ENCODE results near the gene CPPED1.
"Not testable (repeated sequence)": the region's sequence is repeated elsewhere in the genome, so short reads cannot be mapped to it uniquely, and the experiment has no call there.

The CPPED1 gene

DNA sequence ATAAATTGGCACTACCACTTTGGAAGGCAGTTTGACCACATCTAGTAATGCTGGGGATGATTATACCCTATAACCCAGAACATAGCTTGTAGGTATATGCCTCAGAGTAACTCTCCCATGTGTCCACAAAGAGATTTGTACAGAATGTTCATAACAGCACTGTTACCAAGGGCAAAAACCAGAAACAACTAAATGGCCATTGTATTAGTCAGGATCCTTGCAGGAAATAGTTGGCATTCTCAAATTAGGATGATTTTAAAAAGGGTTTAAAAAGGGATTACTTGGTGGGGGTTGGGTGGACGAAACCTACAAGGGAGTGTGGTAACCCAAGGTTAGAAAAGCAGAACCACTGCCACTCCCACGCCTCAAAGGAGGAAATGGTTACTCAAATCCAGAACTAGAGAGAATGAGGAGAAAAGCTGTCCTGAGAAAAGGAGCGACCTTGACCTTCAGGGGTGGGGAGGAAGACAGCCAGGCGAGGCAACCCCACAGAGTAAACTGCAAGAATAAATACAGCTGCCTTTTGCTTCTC lies 2.1 kb downstream of the CPPED1 start:
- no peak for DNase-seq

DNA sequence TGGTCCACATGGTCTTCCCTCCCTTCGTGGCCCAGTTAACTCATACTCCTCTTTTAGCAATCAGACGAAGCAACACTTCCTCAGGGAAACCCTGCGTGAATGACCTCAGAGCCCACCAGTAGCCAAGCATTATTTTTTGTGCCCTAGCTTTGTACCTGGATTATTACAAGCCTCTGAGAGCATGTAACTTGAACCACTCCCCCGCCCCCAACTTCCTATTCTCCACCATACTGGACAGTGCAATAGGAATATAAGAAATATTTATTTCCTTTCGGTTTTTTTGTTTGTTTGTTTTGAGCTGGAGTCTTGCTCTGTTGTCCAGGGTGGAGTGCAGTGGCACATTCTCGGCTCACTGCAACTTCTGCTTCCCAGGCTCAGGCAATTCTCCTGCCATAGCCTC lies 2.9 kb downstream of the CPPED1 start:
- DNase-seq: no peak

DNA sequence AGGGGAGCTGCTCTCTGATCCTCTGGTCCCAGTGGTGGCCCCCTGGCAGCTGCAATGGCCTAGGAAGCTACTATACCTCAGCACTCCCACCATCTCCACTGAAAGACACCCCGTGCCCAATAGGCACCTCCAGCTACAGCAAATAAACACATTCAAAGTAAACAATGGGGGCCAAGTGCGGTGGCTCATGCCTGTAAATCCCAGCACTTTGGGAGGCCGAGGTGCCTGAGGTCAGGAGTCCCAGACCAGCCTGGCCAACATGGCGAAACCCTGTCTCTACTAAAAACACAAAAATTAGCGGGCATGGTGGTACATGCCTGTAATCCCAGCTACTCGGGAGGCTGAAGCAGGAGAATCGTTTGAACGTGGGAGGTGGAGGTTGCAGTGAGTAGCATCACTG lies 3.7 kb downstream of the CPPED1 start:
- DNase-seq: not testable (repeated sequence)

DNA sequence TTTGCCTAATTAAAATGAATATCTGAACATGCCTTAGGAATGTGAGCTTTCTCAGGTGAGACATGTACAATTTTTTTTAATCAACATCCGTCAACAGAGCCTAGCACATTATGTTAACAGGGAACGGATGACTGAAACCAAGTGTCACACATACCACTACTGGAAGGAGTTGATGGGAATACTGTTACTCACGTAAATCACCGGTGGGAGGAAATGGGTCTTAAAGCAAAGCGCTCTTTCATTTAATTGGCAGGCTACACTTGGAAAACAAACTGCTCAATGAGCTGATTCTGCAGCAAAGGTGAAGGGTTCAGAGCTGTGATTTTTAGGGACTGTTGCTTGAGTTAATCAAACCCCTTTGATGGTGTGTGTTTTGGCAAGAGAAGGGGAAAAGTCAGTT lies 4.8 kb downstream of the CPPED1 start:
- no peak for DNase-seq

DNA sequence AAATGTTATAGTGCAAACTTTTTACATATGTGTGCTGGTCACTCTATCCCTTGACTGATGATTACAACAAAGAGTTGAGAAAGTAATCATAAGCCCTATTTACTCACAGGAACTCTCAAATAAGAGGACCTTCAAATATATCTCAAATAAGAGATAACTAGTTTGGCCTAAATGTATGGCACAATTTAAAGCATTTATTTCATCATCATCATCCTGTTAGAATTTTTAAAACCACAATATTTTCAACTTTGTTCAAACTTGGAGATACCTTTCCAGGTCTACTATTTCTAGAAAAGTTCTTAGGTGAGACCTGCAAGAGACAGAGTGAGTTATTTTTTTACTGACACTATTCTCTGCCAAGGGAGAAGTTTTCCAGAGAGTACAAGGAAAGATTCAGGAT lies 5.5 kb downstream of the CPPED1 start:
- DNase-seq: no peak

DNA sequence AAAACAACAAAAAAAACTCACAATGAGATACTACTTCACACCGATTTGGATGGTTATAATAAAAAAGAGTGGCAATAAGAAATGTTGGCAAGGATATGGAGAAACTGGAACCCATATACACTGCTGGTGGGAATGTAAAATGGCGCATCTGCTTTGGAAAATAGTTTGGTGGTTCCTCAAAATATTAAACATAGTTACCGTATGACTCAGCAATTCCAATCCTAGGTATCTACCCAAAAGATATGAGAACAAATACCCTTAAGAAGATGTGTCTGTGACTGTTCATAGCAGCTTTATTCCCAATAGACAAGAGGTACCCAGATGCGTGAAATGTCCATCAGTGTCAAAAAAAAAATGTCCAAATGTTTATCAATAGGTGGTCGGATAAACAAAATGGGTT lies 7.2 kb downstream of the CPPED1 start:
- no peak for DNase-seq

DNA sequence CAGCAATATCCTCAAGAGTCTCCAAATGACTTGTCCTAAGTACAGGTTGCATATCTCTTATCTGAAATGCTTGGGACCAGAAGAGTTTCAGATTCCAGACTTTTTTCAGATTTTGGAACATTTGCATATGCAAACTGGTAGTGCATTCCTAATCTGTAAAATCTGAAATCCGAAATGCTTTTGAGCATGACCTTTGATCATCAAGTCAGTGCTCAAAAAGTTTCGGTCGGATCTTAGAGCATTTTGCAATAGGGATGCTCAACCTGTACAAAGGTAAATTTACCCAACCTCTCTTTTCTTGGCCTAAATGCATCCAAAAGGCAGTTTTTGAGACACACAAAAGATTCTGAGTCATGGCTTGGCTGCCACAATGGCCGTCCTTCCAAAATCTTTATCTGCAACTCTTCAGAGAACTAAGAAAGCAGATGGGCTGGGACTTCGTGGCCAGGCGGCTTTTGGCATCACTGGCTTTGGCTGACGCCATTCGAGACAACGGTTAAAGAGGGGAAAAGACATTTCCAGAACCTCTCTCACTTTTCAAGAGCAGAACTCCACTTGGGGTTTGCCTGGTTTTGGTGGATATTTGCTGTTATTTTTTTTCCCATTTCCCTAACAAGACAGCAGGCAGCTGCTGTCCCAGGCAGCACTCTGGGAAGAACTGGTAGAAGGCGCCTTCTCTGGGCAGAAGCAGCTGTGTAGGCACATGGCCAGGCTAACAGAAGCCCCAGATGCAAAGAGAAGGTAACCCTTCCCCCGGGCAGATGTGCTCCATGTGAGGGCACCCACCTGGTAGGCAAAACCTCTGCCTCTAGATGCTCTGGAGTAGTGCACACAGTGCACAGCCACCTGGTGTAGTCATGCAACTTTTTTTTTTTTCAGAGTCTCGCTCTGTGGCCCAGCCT lies 8.9 kb downstream of the CPPED1 start:
- no peak for DNase-seq

DNA sequence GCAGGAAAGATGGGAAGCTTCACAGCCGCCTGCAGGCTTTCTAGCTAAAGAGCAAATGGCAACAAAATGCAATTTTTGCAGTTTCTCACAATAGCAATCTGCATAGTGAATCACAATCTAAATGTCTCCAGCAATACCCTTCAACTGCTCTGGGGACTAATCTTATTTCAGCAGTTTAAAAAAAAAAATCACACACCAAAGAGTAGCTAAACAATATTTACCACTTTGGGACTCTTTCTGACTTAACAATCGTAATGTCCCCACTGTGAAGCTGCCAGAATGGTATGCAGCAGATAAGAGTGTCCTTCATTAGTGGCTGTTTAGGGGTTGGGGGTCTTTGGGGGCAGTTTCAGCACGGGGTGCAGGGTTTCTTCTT lies 9.8 kb downstream of the CPPED1 start:
- DNase-seq: no peak

DNA sequence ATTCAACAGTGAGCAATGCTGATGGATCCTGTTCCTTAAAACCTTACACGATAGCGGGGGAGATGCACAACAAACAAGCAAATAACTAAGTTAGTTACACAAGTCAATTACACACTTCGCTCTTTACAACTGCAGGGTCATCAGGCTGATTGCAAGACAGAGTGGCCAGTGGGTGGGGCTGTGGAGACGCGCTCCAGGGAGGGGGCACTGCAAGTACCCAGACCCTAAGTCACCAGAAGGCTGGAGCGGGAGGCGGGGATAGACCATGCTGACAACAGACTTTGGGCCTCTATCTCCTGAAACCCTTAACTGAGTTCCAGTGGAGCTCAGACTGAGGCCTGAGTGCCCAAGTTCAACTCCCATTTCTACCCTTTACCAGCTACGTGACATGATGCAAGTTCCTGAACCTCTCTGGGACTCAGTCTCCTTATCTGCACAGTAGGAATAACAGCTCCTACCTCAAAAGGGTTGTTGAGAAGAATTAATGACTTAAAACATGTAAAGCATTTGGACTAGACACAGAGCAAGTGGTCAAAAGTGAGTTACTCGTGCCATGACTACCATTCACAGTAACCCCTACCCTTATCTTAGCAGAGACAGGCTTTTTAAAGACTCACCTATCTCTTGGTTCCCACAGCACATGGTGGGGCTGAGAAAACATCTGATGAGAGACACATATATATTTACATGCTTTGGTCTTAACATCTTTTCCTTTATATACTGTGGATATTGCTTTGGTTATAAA lies 10.4 kb downstream of the CPPED1 start:
- DNase-seq: no peak

DNA sequence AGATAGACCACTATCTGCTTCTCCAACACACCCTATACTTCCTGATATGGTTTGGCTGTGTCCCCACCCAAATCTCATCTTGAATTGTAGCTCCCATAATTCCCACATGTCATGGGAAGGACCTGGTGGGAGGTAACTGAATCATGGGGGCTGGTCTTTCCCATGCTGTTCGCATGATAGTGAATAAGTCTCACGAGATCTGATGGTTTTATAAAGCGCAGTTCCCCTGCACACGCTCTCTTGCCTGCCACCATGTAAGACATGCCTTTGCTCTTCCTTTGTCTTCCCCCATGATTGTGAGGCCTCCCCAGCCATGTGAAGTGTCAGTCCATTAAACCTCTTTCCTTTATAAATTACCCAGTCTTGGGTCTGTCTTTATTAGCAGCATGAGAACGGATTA lies 11.2 kb downstream of the CPPED1 start:
- not testable (repeated sequence) for DNase-seq

DNA sequence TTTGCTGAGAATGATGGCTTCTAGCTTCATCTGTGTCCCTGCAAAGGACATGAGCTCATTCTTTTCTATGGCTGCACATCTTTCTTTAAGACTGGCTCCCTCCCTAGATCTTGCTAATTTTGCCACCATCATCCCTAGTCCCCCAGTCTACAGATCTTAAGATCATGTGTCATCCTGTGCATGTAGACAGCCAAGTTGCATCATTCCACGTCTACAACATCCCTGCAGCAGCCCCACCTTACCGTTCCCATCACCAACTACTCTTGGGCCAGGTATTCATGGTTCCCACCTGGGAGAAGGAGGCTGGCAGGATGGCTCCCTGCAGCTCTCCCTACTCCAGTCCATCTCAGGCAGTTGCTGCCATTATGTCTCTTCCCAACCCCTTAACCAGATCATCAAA lies 12.3 kb downstream of the CPPED1 start:
- no peak for DNase-seq

DNA sequence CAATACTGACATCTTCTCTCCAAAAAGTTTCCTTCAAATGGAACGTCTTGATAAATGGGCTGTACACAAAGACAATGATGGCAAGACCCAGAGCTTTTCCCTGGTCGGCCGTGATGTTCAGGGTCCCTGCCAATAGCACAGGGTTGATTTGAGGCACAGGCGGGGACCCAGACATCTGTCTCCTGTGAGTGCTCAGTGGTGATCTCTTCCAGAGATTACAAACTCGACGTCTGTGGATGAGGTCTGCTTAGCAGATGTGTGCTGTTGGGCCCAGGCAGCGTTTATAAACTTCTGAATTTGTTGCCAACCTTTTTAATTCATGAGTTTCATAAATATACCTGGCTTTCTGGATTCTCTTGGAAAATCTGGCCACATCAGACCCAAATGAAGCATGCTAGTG lies 14.9 kb downstream of the CPPED1 start:
- no peak for DNase-seq

DNA sequence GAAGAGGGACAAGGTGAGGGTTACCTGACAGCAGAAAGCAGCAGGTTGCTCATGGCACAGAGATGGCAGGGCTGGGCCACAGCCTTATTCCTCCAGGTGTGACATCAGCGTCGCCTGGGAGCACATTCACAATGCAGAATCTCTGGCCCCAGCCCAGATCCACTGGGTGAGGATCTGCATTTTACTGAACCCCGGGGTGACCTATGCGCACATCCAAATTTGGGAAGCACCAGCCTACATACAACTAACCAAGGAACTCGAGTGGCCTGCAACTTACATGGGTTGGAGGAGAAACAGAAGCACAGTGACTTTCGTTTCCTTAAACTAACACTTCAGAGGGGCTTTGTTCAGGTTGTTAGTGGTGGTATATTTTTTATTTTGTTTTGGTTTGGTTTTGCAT lies 17.6 kb downstream of the CPPED1 start:
- DNase-seq: no peak

DNA sequence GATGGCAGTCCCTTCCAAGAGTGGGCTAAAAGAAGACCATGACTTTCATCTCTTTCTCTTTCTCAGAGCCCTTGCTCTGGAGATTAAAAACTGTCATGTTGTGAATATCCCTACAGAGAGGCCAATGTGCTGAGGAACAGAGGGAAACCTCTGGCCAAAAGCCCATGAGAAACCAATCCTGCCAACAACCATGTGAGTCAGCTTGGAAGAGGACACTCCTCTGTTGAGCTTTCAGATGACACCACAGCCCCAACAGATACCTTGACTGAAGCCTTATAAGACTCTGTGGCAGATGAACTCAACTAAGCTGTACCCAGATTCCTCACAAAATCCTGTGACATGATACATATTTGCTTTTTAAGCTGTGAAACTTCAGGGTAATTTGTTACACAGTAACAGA lies 19.6 kb downstream of the CPPED1 start:
- no peak for DNase-seq

DNA sequence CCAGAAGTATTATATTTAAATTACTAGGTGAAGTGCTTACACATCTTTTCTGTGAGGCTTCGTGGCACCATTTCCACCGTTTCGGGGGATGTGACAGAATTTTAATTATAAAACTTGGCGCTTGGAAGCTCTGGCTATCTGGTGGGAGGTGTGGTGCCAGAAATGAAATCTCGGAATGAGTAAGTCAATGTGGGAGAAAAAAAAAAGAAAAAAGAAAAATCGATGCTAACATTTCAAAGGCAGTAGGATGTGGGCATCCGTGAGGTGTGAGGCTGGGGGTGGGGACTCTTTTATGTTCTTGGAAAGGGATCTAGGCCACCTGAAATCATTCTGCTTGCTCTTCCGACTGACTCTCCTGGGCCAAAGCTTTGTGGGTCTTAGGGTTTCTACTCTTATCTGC lies 21.9 kb downstream of the CPPED1 start:
- no peak for DNase-seq

DNA sequence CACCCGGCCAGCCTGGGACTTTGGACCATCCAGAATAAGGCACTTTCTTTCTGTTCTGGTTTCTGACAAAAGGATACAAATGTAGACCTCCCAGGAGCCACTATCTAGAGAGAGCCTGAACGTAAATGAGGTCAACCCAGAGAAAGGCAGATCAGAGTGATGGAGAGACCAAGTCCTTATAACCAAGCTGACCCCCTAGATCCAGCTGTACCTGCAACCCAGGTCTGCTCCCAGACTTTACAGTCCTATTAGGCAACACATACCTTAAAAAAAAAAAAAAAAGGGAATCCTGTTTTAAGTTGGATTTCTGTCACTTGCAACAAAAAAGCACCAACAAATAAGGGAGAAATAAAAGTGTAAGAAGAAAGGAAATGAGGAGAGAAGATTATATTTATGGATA lies 23.2 kb downstream of the CPPED1 start:
- no peak for DNase-seq

DNA sequence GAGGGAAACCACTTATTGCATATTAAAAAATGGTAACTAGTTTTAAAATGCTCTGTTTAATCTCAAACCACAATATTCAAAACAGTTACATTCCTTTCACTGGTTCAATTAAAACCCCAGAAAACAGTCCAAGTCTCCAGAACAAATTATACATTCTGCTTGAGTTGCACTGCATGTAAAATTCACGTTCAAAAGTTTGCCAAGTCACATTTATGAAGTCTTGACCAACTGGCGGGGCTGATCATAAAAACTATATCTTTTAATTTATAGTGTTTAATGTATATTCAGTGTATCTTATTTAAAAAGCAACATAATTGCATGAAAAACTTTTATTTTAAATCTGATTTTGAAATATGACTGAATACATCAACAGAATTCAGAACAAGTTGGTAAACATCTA lies 25.0 kb downstream of the CPPED1 start:
- DNase-seq: no peak

DNA sequence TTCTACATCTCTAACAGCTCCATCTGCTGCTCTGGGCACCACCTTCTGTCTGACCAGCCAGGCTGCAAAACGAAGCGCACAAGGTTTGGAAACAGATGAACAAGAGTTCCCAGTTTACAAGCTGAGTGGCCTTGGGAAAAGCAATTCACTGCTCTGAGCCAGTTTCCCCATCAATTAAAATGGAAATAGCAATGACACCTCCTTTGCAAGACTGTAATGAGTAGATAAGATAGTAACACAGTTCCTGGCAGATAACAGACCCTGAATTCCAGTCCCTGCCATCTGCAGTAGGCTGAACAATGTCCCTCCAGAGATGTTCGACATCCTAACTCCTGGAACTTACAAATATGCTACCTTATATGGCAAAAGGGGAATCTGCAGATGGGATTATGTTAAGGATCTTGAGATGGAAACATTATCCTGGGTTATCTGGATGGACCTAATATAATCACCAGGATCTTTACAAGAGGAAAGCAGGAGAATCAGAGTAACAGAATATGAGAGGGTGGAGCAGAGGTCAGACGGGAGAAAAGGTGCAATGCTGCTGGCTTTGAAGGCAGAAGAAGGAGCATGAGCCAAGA lies 27.9 kb downstream of the CPPED1 start:
- DNase-seq: no peak

DNA sequence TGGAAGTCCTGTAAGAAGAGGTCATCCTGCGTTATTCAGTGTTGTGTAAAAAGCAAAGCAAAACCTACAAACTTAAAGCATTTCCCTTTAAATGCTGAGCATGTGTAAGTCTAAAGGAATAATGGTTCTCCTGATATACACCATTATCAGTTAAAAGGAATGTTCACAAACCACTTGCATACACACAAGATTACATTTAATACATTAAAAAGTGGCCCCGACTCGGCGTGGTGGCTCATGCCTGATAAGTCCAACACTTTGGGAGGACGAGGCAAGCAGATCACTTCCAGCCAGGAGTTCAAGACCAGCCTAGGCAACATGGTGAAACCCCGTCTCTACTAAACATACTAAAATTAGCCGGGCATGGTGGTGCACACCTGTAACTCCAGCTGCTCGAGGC lies 30.5 kb downstream of the CPPED1 start:
- DNase-seq: no peak

DNA sequence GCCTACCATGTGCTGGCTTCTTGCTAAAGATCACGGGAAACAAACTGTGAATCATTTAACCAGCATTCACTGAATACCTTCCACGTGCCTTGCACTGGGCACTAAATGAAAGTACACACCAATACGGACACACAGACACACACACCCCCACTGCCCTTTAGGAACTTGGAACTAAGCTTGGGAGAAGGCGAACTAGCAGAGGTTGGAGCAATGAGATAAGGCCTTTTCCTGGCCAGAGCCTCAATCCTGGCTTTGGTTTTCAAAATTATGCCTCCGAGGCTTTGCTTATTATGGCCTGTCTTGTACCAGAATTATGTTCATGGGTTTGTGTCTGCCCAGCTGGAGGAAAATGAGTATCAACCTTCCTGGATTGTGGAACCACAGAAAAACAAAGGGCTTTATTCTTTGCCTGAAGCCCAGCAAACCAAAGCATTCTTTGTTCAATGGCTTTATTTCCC lies 32.3 kb downstream of the CPPED1 start:
- no peak for DNase-seq

DNA sequence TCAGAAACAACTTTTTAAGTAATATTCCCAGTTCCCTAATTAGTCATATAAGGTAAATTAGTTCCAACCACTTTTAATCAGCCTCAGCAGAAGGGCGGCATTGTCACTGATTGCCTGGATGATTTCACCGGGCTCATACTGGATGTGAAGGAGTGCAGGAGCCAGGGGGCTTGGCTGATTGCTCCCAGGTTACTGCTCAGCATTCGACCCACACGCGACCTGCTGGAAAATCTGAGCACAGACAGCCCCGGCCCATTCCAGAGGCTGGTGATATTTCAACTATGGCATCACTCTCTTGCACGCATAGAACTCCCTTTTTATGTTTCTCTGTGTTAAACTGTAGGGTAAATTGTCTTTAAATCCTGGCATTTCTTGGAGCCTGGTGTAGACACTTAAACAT lies 34.2 kb downstream of the CPPED1 start:
- DNase-seq: no peak

DNA sequence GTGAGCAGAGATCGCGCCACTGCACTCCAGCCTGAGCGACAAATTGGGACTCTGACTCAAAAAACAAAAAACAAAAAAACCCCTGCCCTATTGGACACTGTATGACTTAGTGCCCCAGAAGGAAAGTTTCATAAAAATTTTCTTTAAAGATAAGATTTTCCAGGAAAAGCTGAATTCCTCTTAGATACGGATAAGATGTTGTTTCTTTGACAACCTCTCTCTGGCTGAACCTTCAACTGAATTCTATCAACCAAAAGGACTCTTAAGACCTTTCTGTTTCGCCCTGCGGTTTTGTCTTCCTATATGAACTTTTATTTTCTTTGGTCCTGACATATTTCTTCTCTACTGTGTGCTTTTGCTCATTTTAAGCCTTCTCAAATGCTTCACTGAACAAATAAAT lies 35.8 kb downstream of the CPPED1 start:
- DNase-seq: no peak

DNA sequence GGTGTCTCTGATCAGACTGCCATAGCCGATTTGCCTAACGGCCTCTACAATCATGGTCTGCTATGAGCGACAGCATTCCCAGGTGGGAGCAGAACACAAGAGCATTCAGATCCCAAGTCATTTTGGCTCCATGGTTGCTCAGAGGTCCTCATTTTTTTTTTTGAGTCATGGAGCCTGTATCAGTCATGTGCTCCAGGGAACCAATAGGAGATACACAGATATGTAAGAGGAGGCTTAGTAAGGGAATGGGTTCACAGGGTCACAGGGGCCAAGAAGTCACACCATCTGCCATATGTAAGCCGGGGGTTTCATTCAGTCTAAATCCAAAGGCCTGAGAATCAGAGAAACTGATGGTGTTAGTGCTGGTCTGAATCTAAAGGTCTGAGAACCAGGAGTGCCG lies 36.8 kb downstream of the CPPED1 start:
- DNase-seq: no peak

DNA sequence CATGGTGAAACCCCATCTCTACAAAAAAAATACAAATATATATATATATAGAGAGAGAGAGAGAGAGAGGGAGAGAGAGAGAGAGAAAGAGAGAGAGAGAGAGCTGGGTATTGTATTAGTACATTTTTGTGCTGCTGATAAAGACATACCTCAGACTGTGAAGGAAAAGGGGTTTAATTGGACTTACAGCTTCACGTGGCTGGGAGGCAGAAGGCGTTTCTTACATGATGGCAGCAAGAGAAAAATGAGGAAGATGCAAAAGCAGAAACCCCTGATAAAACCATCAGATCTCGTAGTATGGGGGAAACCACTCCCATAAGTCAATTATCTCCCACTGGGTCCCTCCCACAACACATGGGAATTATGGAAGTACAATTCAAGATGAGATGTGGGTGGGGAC lies 37.5 kb downstream of the CPPED1 start:
- DNase-seq: not testable (repeated sequence)

Measured in activated CD4-positive, CD25-positive, alpha-beta regulatory T cell treated with anti-CD3 and anti-CD28 coated beads, Interleukin-2, amount 50 U/mL, for 72 hours (primary cell).